ENCODE measurements around the gene FAIM.

The FAIM gene

DNA sequence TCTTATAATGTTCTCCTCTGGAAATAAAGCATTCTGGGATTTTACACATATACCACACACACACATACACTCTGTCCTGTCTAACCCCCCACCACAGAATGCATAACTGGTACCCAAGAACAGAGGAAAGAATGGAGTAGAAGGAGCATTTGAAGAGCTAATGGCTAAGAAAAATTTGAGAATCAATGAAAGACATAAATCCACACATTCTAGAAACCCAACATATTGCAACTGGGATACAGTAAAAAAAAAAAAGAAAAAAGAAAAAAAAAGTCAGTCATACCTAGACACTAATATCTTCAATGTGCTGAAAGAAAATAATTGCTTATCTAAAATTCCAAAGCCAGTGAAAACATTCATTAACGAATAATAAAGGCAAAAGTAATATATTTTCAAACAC lies 35.4 kb upstream of the FAIM start:
- H3K4me3 ChIP-seq (ENCODE audit: low read depth, low read length), result no peak overlapping the region
- TF ChIP-seq, protein P1, sequence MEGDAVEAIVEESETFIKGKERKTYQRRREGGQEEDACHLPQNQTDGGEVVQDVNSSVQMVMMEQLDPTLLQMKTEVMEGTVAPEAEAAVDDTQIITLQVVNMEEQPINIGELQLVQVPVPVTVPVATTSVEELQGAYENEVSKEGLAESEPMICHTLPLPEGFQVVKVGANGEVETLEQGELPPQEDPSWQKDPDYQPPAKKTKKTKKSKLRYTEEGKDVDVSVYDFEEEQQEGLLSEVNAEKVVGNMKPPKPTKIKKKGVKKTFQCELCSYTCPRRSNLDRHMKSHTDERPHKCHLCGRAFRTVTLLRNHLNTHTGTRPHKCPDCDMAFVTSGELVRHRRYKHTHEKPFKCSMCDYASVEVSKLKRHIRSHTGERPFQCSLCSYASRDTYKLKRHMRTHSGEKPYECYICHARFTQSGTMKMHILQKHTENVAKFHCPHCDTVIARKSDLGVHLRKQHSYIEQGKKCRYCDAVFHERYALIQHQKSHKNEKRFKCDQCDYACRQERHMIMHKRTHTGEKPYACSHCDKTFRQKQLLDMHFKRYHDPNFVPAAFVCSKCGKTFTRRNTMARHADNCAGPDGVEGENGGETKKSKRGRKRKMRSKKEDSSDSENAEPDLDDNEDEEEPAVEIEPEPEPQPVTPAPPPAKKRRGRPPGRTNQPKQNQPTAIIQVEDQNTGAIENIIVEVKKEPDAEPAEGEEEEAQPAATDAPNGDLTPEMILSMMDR (IDR thresholded peaks at IDR 0.05; ENCODE audit: insufficient read depth, low read depth, low read length, missing control alignments), result no peak
- no peak for DNase-seq (ENCODE audit: low read depth)

- TF ChIP-seq, protein P1 (IDR thresholded peaks at IDR 0.05; ENCODE audit: insufficient read depth, low read depth, low read length, missing control alignments), result no peak
- no peak overlapping the region for H3K4me3 ChIP-seq (ENCODE audit: low read depth, low read length)
- peak; percentile 20 for DNase-seq (ENCODE audit: low read depth)
These were observed 30.4 kb upstream of the FAIM start for GRCh38 chr3:138578141-138578540.

DNA sequence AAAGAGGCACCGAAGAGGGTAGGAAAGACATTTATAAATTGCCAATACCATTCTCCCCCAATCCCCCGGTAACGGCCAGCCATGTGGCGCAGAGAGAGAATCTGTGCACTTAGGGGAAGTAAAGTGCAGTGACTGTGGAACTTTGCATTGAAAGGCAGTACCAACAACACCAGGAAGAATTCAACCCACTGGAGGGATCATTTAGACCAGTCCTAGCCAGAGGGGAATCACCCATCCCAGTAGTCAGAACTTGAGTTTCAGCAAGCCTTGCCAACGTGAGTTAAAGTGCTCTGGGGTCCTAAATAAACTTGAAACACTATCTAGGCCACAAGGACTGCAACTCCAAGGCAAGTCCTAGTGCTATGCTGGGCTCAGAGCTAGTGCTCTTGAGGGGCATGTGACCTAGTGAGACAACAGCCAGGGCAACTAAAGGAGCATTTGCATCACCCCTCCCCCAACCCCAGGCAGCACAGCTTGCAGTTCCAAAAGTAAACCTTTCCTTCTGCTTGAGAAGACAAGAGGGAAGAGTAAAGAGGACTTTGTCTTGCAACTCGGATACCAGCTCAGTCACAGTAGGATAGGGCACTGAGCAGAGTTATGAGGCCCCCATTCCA lies 29.5 kb upstream of the FAIM start:
- no peak for DNase-seq (ENCODE audit: low read depth)
- TF ChIP-seq, protein P1 (IDR thresholded peaks at IDR 0.05; ENCODE audit: insufficient read depth, low read depth, low read length, missing control alignments), result no peak
- H3K4me3 ChIP-seq (ENCODE audit: low read depth, low read length), result no peak overlapping the region

GRCh38 chr3:138587374-138587773 lies 21.2 kb upstream of the FAIM start:
- no peak overlapping the region for H3K4me3 ChIP-seq (ENCODE audit: low read depth, low read length)
- no peak for DNase-seq (ENCODE audit: low read depth)
- TF ChIP-seq, protein P1 (IDR thresholded peaks at IDR 0.05; ENCODE audit: insufficient read depth, low read depth, low read length, missing control alignments), result no peak

DNA sequence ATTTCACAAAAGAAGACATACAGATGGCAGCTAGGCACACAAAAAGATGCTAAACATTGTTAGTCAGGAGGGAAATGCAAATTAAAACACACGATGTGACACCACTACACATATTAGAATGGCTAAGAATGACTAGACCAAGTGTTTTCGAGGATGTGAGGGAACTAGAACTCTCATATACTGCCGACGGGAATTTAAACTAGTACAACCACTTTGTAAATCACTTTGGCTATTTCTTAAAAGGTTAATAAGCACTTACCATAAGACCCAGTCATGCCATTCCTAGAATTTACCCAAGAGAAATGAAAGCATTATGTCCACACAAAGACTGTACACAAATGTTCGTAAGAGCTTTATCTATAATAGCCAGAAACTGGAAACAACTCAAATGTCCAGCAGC lies 20.1 kb upstream of the FAIM start:
- no peak for DNase-seq (ENCODE audit: low read depth)

DNA sequence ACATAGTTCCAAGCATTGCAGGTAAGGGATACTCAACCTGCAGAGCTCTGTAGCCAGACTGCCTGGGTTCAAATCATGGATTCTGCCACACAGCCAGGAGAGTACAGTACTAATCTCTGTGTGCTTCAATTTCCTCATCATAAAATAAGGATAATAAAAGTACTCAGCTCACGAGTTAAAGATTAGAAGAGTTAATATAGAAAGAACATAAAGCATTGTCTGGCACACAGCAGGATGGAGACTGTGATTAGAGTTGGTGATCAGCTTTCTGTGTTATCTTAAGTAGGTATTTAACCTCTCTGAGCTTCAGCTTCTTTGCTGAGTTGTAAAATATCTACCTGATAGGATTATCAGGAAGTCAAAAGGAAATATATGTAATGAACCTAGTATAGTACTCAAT lies 17.2 kb upstream of the FAIM start:
- DNase-seq (ENCODE audit: low read depth), result no peak
- H3K4me3 ChIP-seq (ENCODE audit: low read depth, low read length), result no peak overlapping the region
- TF ChIP-seq, protein P1 (IDR thresholded peaks at IDR 0.05; ENCODE audit: insufficient read depth, low read depth, low read length, missing control alignments), result no peak

More for the DNA sequence above, 20.1 kb upstream of the FAIM start:
- H3K4me3 ChIP-seq (ENCODE audit: low read depth, low read length), result no peak overlapping the region
- TF ChIP-seq, protein P1 (IDR thresholded peaks at IDR 0.05; ENCODE audit: insufficient read depth, low read depth, low read length, missing control alignments), result no peak

Data from GM12865 (cell line).